H1 (cell line): ENCODE measurements around the gene MT1H. TPM values are rescaled to one million over a fixed set of nuclear protein-coding genes. Genes with fewer than 3 reads are reported as not detected.

Source experiments
- CTCF ChIA-PET: fragments of 300-600 bp; sonication (Branson Sonifier 250); formaldehyde crosslinking; loops from one replicate; lab custom pipeline; 2021; ENCODE audit not compliant: partially characterized antibody; lab: Charles Lee
- POLR2A ChIA-PET: fragments of 300-600 bp; sonication (Branson Sonifier 250); formaldehyde crosslinking; loops from one replicate; lab custom pipeline; 2021; ENCODE audit warnings: inconsistent platforms; ENCODE audit not compliant: partially characterized antibody; lab: Charles Lee
- DNase-seq, 2 experiments: peaks; one replicate each; pipeline versions ENCODE4 v3.0.0 to v3.0.0-alpha.2; 2010 to 2022; ENCODE audit warnings: low spot score in 2 of 2, low read depth in 1 of 2, mixed read lengths in 1 of 2
- FAIRE-seq: peaks from 2 replicates; lab custom pipeline; 2011; peaks lifted over from hg19 to GRCh38; lab: Jason Lieb, UNC
- H2AFZ ChIP-seq: 2 replicates; pipeline ENCODE4 v1.8.1; 2012; ENCODE audit warnings: low read length, inconsistent platforms
- H2AK5ac ChIP-seq: 2 replicates; pipeline ENCODE4 v1.6.1; 2013; ENCODE audit warnings: low read depth, low read length
- H2BK120ac ChIP-seq: replicated peaks from 2 replicates; pipeline ENCODE3; 2013; ENCODE audit warnings: low read depth, low read length, inconsistent platforms
- H2BK12ac ChIP-seq: 2 replicates; pipeline ENCODE4 v1.6.1; 2013; ENCODE audit warnings: low read depth, low read length
- H2BK15ac ChIP-seq: 2 replicates; pipeline ENCODE4 v1.6.1; 2013; ENCODE audit warnings: low read length
- H2BK20ac ChIP-seq: 2 replicates; pipeline ENCODE4 v1.6.1; 2013; ENCODE audit warnings: low read length
- H2BK5ac ChIP-seq: 2 replicates; pipeline ENCODE4 v1.6.1; 2013; ENCODE audit warnings: low read depth, low read length
- H3K14ac ChIP-seq: 2 replicates; pipeline ENCODE4 v1.6.1; 2013; ENCODE audit warnings: inconsistent platforms; ENCODE audit not compliant: insufficient read length
- H3K18ac ChIP-seq: 2 replicates; pipeline ENCODE4 v1.6.1; 2013; ENCODE audit warnings: low read length; ENCODE audit errors: extremely low read depth
- H3K23ac ChIP-seq: 2 replicates; pipeline ENCODE4 v1.6.1; 2013; ENCODE audit warnings: inconsistent platforms; ENCODE audit not compliant: insufficient read length
- H3K23me2 ChIP-seq: 2 replicates; pipeline ENCODE4 v1.6.1; 2013; ENCODE audit warnings: low read depth, low read length
- H3K27ac ChIP-seq: 2 replicates; pipeline ENCODE4 v1.6.1; 2011; ENCODE audit warnings: low read depth, low read length, inconsistent platforms
- H3K27me3 ChIP-seq, 4 experiments: replicated peaks in 1 of 4; 1 replicate in 1 of 4; 2 replicates in 3 of 4; pipeline versions ENCODE4 v1.6.1 to v1.8.1; 2011 to 2013; ENCODE audit warnings: low read length in 3 of 4, mild to moderate bottlenecking in 3 of 4, inconsistent platforms in 2 of 4, mixed read lengths in 2 of 4, moderate library complexity in 1 of 4; ENCODE audit not compliant: control insufficient read depth in 3 of 4, insufficient read depth in 3 of 4; ENCODE audit errors: extremely low read depth in 1 of 4
- H3K36me3 ChIP-seq, 4 experiments: 2 replicates each; pipeline versions ENCODE4 v1.6.1 to v1.8.1; 2011 to 2013; ENCODE audit warnings: mild to moderate bottlenecking in 4 of 4, low read length in 3 of 4, moderate library complexity in 2 of 4, control low read depth in 1 of 4, inconsistent platforms in 1 of 4; ENCODE audit not compliant: insufficient read depth in 4 of 4, control insufficient read depth in 2 of 4
- H3K4ac ChIP-seq: replicated peaks from 2 replicates; pipeline ENCODE3; 2013; ENCODE audit warnings: low read length, low read depth, mixed read lengths, inconsistent platforms; ENCODE audit not compliant: insufficient read length
- H3K4me1 ChIP-seq, 4 experiments: replicated peaks in 1 of 4; 1 replicate in 1 of 4; 2 replicates in 3 of 4; pipeline versions ENCODE4 v1.6.1 to v1.8.1; 2011 to 2013; ENCODE audit warnings: low read length in 3 of 4, inconsistent platforms in 2 of 4, mixed read lengths in 1 of 4; ENCODE audit not compliant: insufficient read depth in 4 of 4, control insufficient read depth in 3 of 4
- H3K4me2 ChIP-seq, 2 experiments: 2 replicates each; pipeline versions ENCODE4 v1.6.1 to v1.8.1; 2011 to 2013; ENCODE audit warnings: low read depth in 2 of 2, low read length in 2 of 2, control low read depth in 1 of 2, inconsistent platforms in 1 of 2, mild to moderate bottlenecking in 1 of 2; ENCODE audit not compliant: insufficient read depth in 1 of 2
- H3K4me3 ChIP-seq, 4 experiments: fragments of 200-600, 300-600 bp in 1 of 4; sonication (generic), shearing (Covaris generic), sonication (Bioruptor Twin) in 1 of 4; 2 replicates each; pipeline versions ENCODE4 v1.5.1 to v1.8.1; 2011 to 2016; ENCODE audit warnings: low read length in 4 of 4, low read depth in 3 of 4, control low read depth in 2 of 4, inconsistent platforms in 2 of 4, mild to moderate bottlenecking in 2 of 4, mixed read lengths in 1 of 4, moderate library complexity in 1 of 4; ENCODE audit not compliant: insufficient read depth in 2 of 4; ENCODE audit errors: extremely low read depth in 1 of 4
- H3K56ac ChIP-seq: replicated peaks from 2 replicates; pipeline ENCODE3; 2013; ENCODE audit warnings: low read depth, mild to moderate bottlenecking, mixed read lengths, low read length, inconsistent platforms; ENCODE audit not compliant: insufficient read length
- H3K79me1 ChIP-seq: 2 replicates; pipeline ENCODE4 v1.6.1; 2013; ENCODE audit warnings: low read depth, low read length, control low read depth
- H3K79me2 ChIP-seq, 2 experiments: 2 replicates each; pipeline versions ENCODE4 v1.6.1 to v1.8.1; 2012 to 2013; ENCODE audit warnings: low read length in 2 of 2, mild to moderate bottlenecking in 2 of 2, inconsistent platforms in 1 of 2; ENCODE audit not compliant: insufficient read depth in 2 of 2, control insufficient read depth in 1 of 2
- H3K9ac ChIP-seq, 4 experiments: replicated peaks in 1 of 4; 1 replicate in 1 of 4; 2 replicates in 3 of 4; pipeline versions ENCODE4 v1.6.1 to v1.8.1; 2011 to 2013; ENCODE audit warnings: low read depth in 3 of 4, low read length in 3 of 4, control low read depth in 2 of 4, mild to moderate bottlenecking in 2 of 4, moderate library complexity in 2 of 4, inconsistent platforms in 1 of 4; ENCODE audit errors: extremely low read depth in 1 of 4
- H3K9me3 ChIP-seq, 2 experiments: 2 replicates each; pipeline versions ENCODE4 v1.6.1 to v1.8.1; 2012 to 2013; ENCODE audit warnings: mild to moderate bottlenecking in 2 of 2, moderate library complexity in 2 of 2, control low read depth in 1 of 2, inconsistent platforms in 1 of 2, low read depth in 1 of 2, low read length in 1 of 2, mixed read lengths in 1 of 2; ENCODE audit not compliant: insufficient read depth in 2 of 2
- H4K20me1 ChIP-seq, 2 experiments: replicated peaks in 1 of 2; 2 replicates each; pipeline versions ENCODE3 to v1.8.1; 2011 to 2013; ENCODE audit warnings: inconsistent platforms in 2 of 2, low read length in 2 of 2, mild to moderate bottlenecking in 1 of 2; ENCODE audit not compliant: insufficient read depth in 2 of 2, control insufficient read depth in 1 of 2
- H4K5ac ChIP-seq: 2 replicates; pipeline ENCODE4 v1.6.1; 2013; ENCODE audit warnings: low read length, low read depth, mixed read lengths, inconsistent platforms; ENCODE audit not compliant: insufficient read length
- H4K8ac ChIP-seq: 2 replicates; pipeline ENCODE4 v1.8.0; 2013; ENCODE audit warnings: mild to moderate bottlenecking, moderate library complexity, low read length, inconsistent platforms; ENCODE audit not compliant: insufficient read depth; ENCODE audit errors: extremely low read depth
- H4K91ac ChIP-seq: replicated peaks from 2 replicates; pipeline ENCODE3; 2013; ENCODE audit warnings: low read length, mixed read lengths, inconsistent platforms; ENCODE audit not compliant: insufficient read length
- CHD2 ChIP-seq: IDR thresholded peaks from 2 replicates; pipeline ENCODE4 v1.6.1; 2012; ENCODE audit warnings: low read length, improper control_type of control experiment
- HDAC6 ChIP-seq: IDR thresholded peaks from one replicate; pipeline ENCODE4 v1.7.1; 2012; ENCODE audit warnings: low read depth, mild to moderate bottlenecking, inconsistent platforms, low read length, moderate library complexity
- KDM4A ChIP-seq: IDR thresholded peaks from one replicate; pipeline ENCODE4 v1.7.1; 2012; ENCODE audit warnings: low read depth, mild to moderate bottlenecking, moderate library complexity, low read length, inconsistent platforms; ENCODE audit not compliant: severe bottlenecking
- KDM5A ChIP-seq: fragments of 200-600 bp; IDR thresholded peaks from 2 replicates; pipeline ENCODE4 v1.7.1; 2012; ENCODE audit warnings: mild to moderate bottlenecking, low read length, inconsistent platforms, mixed read lengths
- SIX5 ChIP-seq: IDR thresholded peaks from 2 replicates; pipeline ENCODE4 v1.6.1; 2011; ENCODE audit warnings: mild to moderate bottlenecking, low read depth, low read length
- SP4 ChIP-seq: IDR thresholded peaks from 2 replicates; pipeline ENCODE4 v1.6.1; 2012; ENCODE audit warnings: low read length, inconsistent platforms
- SRF ChIP-seq: IDR thresholded peaks from 2 replicates; pipeline ENCODE4 v1.6.1; 2011; ENCODE audit warnings: mild to moderate bottlenecking, low read depth, low read length, moderate library complexity
- SUZ12 ChIP-seq: fragments of 200-600 bp; sonication (generic); IDR thresholded peaks from 2 replicates; pipeline ENCODE4 v1.6.1; 2012; ENCODE audit warnings: mild to moderate bottlenecking, inconsistent platforms, low read length, moderate library complexity, mixed read lengths
- TBP ChIP-seq: IDR thresholded peaks from 2 replicates; pipeline ENCODE4 v1.6.1; 2011; ENCODE audit warnings: low read depth, low read length, improper control_type of control experiment
- ZNF274 ChIP-seq: IDR thresholded peaks from 2 replicates; pipeline ENCODE4 v1.7.0; 2012; ENCODE audit warnings: low read length, borderline replicate concordance; ENCODE audit errors: extremely low read depth
- WGBS, 2 experiments: shearing (Covaris generic) in 1 of 2; methylation state at CpG; one replicate each; pipeline versions ENCODE4 v1.1.6 to v1.1.7; 2013 to 2015; ENCODE audit warnings: low lambda C conversion rate in 2 of 2, mixed read lengths in 2 of 2, inconsistent platforms in 1 of 2, low coverage in 1 of 2, missing lambda C conversion rate in 1 of 2; ENCODE audit not compliant: insufficient replicate concordance in 2 of 2, insufficient coverage in 1 of 2, insufficient read length in 1 of 2; ENCODE audit errors: extremely low coverage in 1 of 2, missing lambda C conversion rate in 1 of 2; 5-methylcytosine and 5-hydroxymethylcytosine counted together
- polyA plus RNA-seq, 7 experiments: library from polyadenylated mRNA; depleted of rRNA in 3 of 7; stranded (reverse) in 5 of 7; unstranded in 2 of 7; fragments of >200 nt in 5 of 7; fragments of 200-250 nt in 2 of 7; gene quantifications; 1 replicate in 5 of 7; 2 replicates in 1 of 7; 4 replicates in 1 of 7; pipeline versions ENCODE4 v1.2.1 to v1.2.3, GENCODE V29; 2011 to 2013; ENCODE audit warnings: missing spikeins in 2 of 7, mixed read lengths in 2 of 7
- total RNA-seq: library from RNA; stranded (reverse); fragmentation: NEBNext Ultra II Directional; extraction: Animal tissue kit (Norgen Biotek cat#: 25700); gene quantifications from 2 replicates; pipeline ENCODE4 v1.2.1, GENCODE V29; 2021

MT1H gene
- total and polyA plus RNA-seq, 2 of the 8 experiments (the other 6 are each of a cell fraction or from before 2014, with no cell fraction given) = 11.9 to 95.7 TPM

GRCh38 chr16:56690420-56691122 lies 21.0 kb downstream of the MT1H start:
- no peak for FAIRE-seq
- CTCF ChIA-PET = interaction anchor here (0.6 to 3.8 kb wide), 8 partner anchors 11 to 706 kb away, joined by 3 to 24 read pairs (median 5); partner anchors contain the start of gene MT1E

More at GRCh38 chr16:56690420-56691122, 21.0 kb downstream of the MT1H start:
- Histone ChIP-seq H2AFZ (no peak overlapping the region), H3K23ac (no peak overlapping the region), H4K20me1 (no peaks in the 10 kb centered on the region), H2AK5ac (no peak overlapping the region), H3K9me3 (no peaks in the 10 kb centered on the region), H3K14ac (no peak overlapping the region), H4K8ac (no peak overlapping the region), H3K4me3 (no peak overlapping the region), H3K56ac (no peak overlapping the region), H2BK12ac (no peak overlapping the region), H2BK120ac (no peak overlapping the region), H2BK5ac (no peak overlapping the region), H3K4me2 (no peak overlapping the region), H3K4me1 (no peaks in the 10 kb centered on the region), H3K79me1 (no peaks in the 10 kb centered on the region), H3K79me2 (no peaks in the 10 kb centered on the region), H3K18ac (no peak overlapping the region), H2BK20ac (no peak overlapping the region), H4K91ac (no peak overlapping the region), H3K27ac (no peak overlapping the region), H3K36me3 (no peaks in the 10 kb centered on the region), H3K4ac (no peak overlapping the region), H3K23me2 (no peaks in the 10 kb centered on the region), H4K5ac (no peak overlapping the region), H2BK15ac (no peak overlapping the region), H3K27me3 (no peaks in the 10 kb centered on the region), H3K9ac (no peak overlapping the region)
- WGBS, 2 experiments = 82% methylated on average over 4 of the region's 4 CpGs; no CpG with 5 or more reads in 1 of the 2 experiments
- POLR2A ChIA-PET = interaction anchor here (2.7 to 3.2 kb wide), 2 partner anchors 8 to 14 kb away, joined by 10 to 12 read pairs; partner anchors contain the start of gene MT1X
- TF ChIP-seq SP4 (no peak), HDAC6 (no peak), SIX5 (no peak), TBP (no peak), ZNF274 (no peak), SUZ12 (no peak), SRF (no peak), KDM4A (no peak), KDM5A (no peak), CHD2 (no peak)
- no peak for DNase-seq
